SIG-M5 treated with dmso at 0.1 percent for 504 hours (cell line): ENCODE data around the gene EFCAB11.

Source experiments
- DNase-seq: peaks from one replicate; lab custom pipeline; 2025; ENCODE audit not compliant: unreplicated experiment; lab: John Stamatoyannopoulos, UW

EFCAB11 gene, protein sequence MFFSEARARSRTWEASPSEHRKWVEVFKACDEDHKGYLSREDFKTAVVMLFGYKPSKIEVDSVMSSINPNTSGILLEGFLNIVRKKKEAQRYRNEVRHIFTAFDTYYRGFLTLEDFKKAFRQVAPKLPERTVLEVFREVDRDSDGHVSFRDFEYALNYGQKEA

DNA sequence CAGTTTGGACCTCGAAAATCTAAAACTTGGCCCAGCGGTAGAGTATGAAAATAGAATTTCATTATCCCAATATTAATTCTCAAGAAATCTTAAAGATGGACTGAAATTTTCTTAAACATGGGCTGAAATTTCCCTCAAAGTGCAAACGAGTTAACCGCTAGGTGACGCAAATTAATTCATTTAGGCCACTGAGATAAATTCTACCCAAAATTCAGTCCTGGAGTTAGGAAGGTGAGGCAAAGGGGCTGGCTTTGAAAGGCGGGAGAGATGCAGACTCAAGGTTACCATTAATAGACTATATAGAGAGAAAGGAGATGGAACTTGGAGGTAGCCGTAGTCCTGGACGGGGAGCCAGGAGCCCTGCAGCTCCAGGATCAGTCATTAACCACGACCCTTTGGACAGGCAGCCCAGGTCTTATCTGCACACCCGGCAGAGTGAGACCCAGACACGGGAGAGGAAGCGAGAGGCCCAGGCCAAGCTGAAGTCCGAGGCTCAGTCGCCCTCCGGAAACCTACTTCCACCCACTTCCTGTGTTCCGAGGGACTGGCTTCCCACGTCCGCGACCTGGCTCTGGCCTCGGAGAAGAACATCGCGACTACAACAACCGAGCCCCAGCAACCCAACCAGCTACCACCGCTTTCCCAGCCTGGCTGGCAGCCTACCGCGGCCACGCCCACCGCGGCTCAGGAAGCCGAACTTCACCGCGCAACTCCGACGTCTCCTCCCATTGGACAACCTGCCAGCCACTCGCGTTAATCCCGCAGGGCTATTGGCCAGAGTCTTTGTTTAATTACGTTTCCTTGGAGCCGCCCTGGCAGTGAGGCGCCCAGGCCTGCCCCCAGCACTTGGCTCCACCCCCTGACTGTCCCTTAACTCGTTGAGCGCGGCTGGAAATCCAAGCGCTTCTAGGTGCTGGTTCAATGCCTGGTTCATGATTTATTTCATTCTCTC is at the start of gene EFCAB11:
EFCAB11 (minus strand) TSS at position 661 of the 952 bp plus-strand sequence; CDS start at position 591, 70 bp downstream.
- DNase-seq, result peak; percentile 99

DNA sequence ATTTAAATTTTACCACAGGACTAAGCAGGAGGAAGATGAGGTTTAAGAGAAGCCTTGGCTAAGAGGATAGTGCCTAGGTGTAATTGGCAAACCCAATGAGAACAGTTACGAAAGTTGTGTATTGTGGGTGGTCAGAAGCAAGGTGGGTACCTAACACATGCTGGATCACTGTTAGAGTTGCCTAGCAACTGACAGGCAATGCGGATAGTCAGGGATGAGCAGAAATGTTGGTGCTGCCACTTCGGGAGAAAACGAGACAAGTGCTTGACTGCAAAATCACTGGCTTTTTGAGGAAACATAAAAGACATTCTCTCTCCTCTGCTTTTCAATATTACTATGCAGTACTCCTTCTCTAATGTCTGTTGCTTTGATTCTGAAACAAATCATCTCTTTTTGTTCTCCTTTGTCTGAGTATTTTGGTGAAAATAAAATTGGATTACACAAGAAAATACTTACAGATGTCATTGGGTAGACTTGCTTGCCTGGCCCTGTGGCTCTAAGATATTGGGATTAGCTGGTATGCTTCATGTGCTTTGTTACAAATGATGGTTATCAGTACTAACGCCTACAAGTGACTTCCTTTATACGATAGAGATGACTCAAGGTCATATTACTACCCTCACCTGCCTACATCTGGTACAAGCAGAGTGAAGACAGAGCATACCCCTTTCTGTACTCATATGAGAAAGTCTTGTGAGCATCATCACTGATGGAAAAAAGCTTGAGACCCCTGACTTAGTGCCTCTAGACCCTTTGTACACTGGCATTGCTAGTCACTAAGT is 49.2 kb upstream of the EFCAB11 start:
- DNase-seq, result no peak

GRCh38 chr14:90000935-90001334 is 46.4 kb upstream of the EFCAB11 start:
- DNase-seq, result no peak

GRCh38 chr14:89996963-89997362 is 42.4 kb upstream of the EFCAB11 start:
- no peak for DNase-seq

DNA sequence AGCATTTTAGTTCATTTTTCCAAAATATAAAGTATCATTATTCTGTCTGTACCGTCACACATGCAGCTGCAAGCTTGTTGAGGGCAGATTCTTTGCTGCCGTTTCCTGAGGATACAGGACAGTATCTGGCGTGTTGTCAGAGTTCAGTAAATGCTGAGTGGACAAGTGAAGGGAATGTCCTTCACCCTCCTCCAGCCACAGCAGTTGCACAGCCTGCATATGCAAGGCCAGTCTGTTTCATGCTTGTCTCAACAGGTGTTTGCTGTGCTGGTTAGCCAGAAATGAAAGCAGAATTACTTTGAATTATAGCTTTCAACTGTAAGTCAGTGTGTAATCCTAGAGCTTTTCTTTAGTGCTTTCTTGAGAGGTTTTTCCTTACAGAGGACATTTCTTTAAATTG is 37.7 kb upstream of the EFCAB11 start:
- no peak for DNase-seq

DNA sequence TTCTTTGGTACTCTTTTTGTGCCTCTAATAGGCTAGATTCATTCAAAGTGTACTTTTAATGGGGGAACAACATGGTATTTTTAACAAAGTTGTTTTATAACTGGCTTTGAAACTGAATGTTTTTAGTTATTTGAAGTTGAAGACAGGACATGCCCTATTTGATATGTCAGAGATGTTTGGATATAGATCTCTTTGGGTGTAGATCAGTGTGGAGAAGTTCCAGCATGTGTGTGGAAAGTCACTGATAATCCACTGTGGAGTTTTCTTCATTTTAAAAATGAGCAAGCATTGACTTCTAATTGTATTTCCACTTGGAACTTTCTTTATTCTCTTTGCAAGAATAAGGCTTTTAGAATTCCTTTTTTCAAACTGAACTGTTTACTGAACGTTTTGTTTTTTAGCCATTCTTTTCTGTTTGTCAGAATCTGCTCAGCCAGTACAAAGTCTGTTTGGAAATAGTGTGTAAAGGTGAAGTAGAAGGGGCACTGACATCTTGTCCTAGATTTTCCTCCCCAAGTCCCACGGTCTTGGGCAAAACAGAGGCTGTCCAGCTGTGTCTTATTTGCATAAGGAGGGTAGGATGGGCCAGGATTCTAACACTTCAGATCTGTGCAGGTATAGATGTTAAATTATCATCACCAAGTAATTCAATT is 36.2 kb upstream of the EFCAB11 start:
- no peak for DNase-seq

- DNase-seq, result no peak
Measured at GRCh38 chr14:89990218-89990617, 35.7 kb upstream of the EFCAB11 start.

- no peak for DNase-seq
Measured at GRCh38 chr14:89988787-89989186, 34.3 kb upstream of the EFCAB11 start.

DNA sequence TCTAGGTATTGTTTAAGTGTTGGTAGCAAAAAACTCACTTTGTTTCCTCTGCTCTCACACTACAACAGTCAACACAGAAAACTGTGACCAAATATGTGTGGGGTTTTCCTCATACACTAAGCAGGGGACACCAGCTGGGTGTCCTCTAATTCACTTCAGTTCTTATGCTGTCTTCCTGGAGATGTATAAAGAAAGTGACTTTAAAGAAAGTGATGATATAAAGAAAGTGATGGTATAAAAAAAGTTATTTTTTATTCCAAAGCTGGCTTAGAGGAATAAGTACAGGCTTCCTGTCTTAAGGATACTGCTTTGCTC is 32.6 kb upstream of the EFCAB11 start:
- DNase-seq, result no peak

- DNase-seq, result no peak
Measured at GRCh38 chr14:89986462-89987160, 32.1 kb upstream of the EFCAB11 start.

DNA sequence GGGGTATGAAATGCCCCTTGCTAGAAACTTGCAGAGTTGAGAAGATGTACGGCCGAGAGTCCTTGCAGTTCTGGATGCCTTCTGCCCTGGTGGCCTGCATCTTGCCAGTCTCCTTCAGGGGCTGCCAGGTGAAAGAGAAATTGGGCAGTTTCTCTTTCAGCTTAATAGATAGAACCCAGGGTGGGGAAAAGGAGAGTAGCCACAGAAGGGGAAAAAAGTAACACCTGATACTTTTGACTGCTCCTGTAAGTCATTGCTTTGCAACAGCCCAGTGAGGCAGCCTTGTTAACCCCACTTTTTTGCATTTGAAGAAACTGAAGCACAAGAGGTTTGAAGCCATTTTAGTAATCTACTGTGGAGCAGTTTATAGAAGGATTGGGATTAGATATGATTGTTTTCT is 28.8 kb upstream of the EFCAB11 start:
- DNase-seq, result no peak

- no peak for DNase-seq
Measured at GRCh38 chr14:89978656-89979055, 24.1 kb upstream of the EFCAB11 start.

- no peak for DNase-seq
Measured at GRCh38 chr14:89977668-89978067, 23.1 kb upstream of the EFCAB11 start.

DNA sequence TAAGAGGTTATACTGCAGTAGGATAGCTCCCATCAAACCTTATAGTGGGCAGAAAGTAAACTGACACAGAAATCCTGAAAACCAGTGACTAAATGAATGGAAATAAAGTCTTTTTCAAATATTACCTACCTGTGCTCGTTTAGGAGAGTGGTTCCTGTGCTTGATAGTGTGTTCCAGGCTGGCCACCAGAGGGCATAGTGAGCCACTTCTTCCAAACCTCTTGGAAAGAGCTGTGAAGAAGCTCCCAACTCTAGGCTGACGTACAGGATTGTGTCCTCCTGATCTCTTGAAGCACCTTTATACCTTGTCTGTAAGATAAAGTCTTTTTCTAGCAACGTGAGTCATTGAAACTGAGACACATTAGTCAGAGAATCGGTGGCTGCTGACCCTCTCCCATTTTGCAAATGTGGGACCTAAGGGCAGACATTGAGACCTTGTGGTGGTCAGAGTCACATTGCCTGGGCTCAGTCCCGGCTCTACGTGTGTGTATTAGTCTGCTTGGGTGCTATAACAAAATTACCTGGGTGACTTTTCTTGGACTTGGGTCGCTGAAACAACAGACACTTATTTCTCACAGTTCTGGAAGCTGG is 18.8 kb upstream of the EFCAB11 start:
- peak; percentile 65 for DNase-seq

- DNase-seq, result no peak
Measured at GRCh38 chr14:89965839-89966238, 11.3 kb upstream of the EFCAB11 start.

DNA sequence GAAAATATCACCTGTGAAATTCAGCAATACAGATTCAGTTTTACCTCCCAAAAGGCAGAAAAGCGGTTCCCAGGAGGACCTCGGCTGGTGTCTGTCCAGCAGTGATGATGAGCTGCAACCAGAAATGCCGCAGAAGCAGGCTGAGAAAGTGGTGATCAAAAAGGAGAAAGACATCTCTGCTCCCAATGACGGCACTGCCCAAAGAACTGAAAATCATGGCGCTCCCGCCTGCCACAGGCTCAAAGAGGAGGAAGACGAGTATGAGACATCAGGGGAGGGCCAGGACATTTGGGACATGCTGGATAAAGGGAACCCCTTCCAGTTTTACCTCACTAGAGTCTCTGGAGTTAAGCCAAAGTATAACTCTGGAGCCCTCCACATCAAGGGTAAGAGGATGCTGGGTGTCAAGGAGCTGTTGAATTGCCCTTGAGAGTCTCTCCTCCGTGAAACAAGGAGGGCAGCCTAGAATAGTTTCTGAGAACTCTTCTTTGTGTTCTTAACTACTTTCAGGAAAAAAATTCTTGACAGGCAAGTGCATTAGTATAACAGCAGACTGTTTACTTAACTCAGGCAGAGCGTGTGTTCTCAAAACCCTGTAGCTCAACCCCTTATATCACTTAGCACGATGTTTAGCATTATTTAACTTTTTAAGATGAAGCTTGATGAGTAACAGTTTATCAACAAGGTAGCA is 8.9 kb upstream of the EFCAB11 start:
- DNase-seq, result no peak

DNA sequence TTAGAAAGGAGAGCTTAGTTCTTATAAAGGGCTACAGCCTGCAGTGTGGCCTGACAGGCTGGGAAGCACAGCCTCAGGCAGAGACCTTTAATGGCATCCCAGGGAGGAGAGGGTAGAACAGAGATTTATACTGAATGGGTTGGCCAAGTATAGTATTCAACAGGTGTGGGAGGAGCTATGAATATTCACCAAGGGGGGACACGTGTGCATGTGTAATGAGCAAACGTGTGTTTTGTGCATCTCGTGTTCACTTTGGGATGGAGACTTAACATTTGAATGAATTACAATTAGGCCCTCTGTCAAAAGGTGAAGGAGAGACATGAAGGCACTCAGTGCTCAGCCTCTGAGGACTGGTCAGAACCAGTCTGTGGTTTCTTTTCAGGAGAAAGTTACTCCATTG is 6.4 kb upstream of the EFCAB11 start:
- no peak for DNase-seq

GRCh38 chr14:89959853-89960445 is 5.4 kb upstream of the EFCAB11 start:
- no peak for DNase-seq

GRCh38 chr14:89958966-89959365 is 4.4 kb upstream of the EFCAB11 start:
- no peak for DNase-seq
